Gastroesophageal sphincter (tissue), 4 donors: ENCODE measurements around the gene LPO. TPM values are rescaled to one million over a fixed set of nuclear protein-coding genes. Genes with fewer than 3 reads are reported as not detected.

Experiments used
- ATAC-seq: fragments of 150-250 bp; one replicate; pipeline ENCODE4 v1.9.1; 2016; ENCODE audit warnings: mild to moderate bottlenecking, moderate library complexity
- H3K27ac ChIP-seq, 4 donors: fragments of 200-600 bp; sonication (generic) in 3 of 4; 1 replicate in 3 of 4; 2 replicates in 1 of 4; pipeline ENCODE4 v1.5.1; 2016 to 2019
- H3K27me3 ChIP-seq: fragments of 200-600 bp; sonication (generic); one replicate; pipeline ENCODE4 v1.5.1; 2019
- H3K36me3 ChIP-seq, 2 donors: fragments of 200-600 bp; sonication (generic); one replicate each; pipeline ENCODE4 v1.5.1; 2019; ENCODE audit warnings: control low read depth in 1 of 2
- H3K4me1 ChIP-seq, 3 donors: fragments of 200-600 bp; sonication (generic); 1 replicate in 2 of 3; 2 replicates in 1 of 3; pipeline ENCODE4 v1.5.1; 2016 to 2019; ENCODE audit warnings: control low read depth in 2 of 3
- H3K4me3 ChIP-seq, 2 donors: fragments of 200-600 bp; sonication (generic); one replicate each; pipeline ENCODE4 v1.5.1; 2019; ENCODE audit warnings: mild to moderate bottlenecking in 1 of 2, moderate library complexity in 1 of 2
- H3K9me3 ChIP-seq, 3 donors: fragments of 200-600 bp; sonication (generic); one replicate each; pipeline ENCODE4 v1.5.1; 2017 to 2019; ENCODE audit warnings: control low read depth in 2 of 3
- CTCF ChIP-seq, 4 experiments: fragments of 200-600 bp in 2 of 4; fragments of 450-650 bp in 2 of 4; sonication (generic) in 1 of 4; IDR thresholded peaks; one replicate each; pipeline ENCODE4 v1.5.1; 2017 to 2019; ENCODE audit warnings: antibody characterized with exemption in 4 of 4, mild to moderate bottlenecking in 2 of 4, moderate library complexity in 2 of 4
- EP300 ChIP-seq: sonication (generic); formaldehyde crosslinking; IDR thresholded peaks from one replicate; pipeline ENCODE4 v1.6.1; 2017; ENCODE audit warnings: antibody characterized with exemption, mild to moderate bottlenecking
- POLR2A ChIP-seq, 2 donors: fragments of 450-650 bp; IDR thresholded peaks; one replicate each; pipeline ENCODE4 v1.6.1; 2017; ENCODE audit warnings: antibody characterized with exemption in 2 of 2, mild to moderate bottlenecking in 2 of 2, moderate library complexity in 1 of 2
- POLR2AphosphoS5 ChIP-seq: sonication (generic); formaldehyde crosslinking; IDR thresholded peaks from one replicate; pipeline ENCODE4 v1.6.1; 2017; ENCODE audit warnings: antibody characterized with exemption
- WGBS, 2 donors: methylation state at CpG; one replicate each; pipeline ENCODE4 v1.1.5; 2018; ENCODE audit warnings: low coverage in 1 of 2; 5-methylcytosine and 5-hydroxymethylcytosine counted together
- total RNA-seq, 4 donors: library from RNA; depleted of rRNA; stranded (reverse); fragments of >200 nt; gene quantifications; one replicate each; pipeline ENCODE4 v1.1.0, GENCODE V29; 2016

LPO gene
- total RNA-seq, 4 donors from 2014 or later: 0.15 to 0.77 TPM; not detected in 2

GRCh38 chr17:58195518-58196123, 42.8 kb upstream of the LPO start:
- Histone ChIP-seq H3K27me3 (peaks cover 82% of the 10 kb centered on the region), H3K9me3 (no peaks in the 10 kb centered on the region), H3K4me3 (no peak overlapping the region), H3K27ac (no peak overlapping the region), H3K4me1 (no peaks in the 10 kb centered on the region), H3K36me3 (no peaks in the 10 kb centered on the region)
- WGBS, 2 donors: 75 to 92% methylated on average over 2 to 5 of the region's 5 CpGs
- ATAC-seq: no peak
- TF ChIP-seq POLR2A (IDR thresholded peaks at IDR 0.05) (no peak), EP300 (no peak), POLR2AphosphoS5 (no peak), CTCF (IDR thresholded peaks at IDR 0.05) (no peak)

GRCh38 chr17:58196610-58197009, 41.8 kb upstream of the LPO start:
- Histone ChIP-seq H3K36me3 (no peaks in the 10 kb centered on the region), H3K9me3 (no peaks in the 10 kb centered on the region), H3K27me3 (peaks cover 72% of the 10 kb centered on the region), H3K4me3 (no peak overlapping the region), H3K4me1 (no peaks in the 10 kb centered on the region), H3K27ac (no peak overlapping the region)
- no peak for ATAC-seq
- WGBS, 2 donors: 78 to 79% methylated on average over 5 to 6 of the region's 7 CpGs
- TF ChIP-seq POLR2A (IDR thresholded peaks at IDR 0.05) (no peak), POLR2AphosphoS5 (no peak), EP300 (no peak), CTCF (IDR thresholded peaks at IDR 0.05) (no peak)

GRCh38 chr17:58200024-58200633, 38.3 kb upstream of the LPO start:
- WGBS, 2 donors: 0% methylated on average over 2 of the region's 14 CpGs; no CpG with 5 or more reads in 1 of the 2 donors

GRCh38 chr17:58202859-58203258, 35.5 kb upstream of the LPO start:
- H3K27ac ChIP-seq: no peak overlapping the region
- ATAC-seq: no peak
- H3K4me3 ChIP-seq: no peak overlapping the region
- peaks cover 25% of the 10 kb centered on the region for H3K27me3 ChIP-seq
- no peaks in the 10 kb centered on the region for H3K4me1 ChIP-seq
- no peak for TF ChIP-seq POLR2AphosphoS5
- no peak for TF ChIP-seq POLR2A (IDR thresholded peaks at IDR 0.05)
- no peak for TF ChIP-seq EP300
- TF ChIP-seq CTCF (IDR thresholded peaks at IDR 0.05): no peak
- WGBS, 2 donors: 73 to 80% methylated on average over 1 to 5 of the region's 7 CpGs
- H3K36me3 ChIP-seq: peaks cover 0 to 37% of the 10 kb centered on the region in 2 donors
- H3K9me3 ChIP-seq: no peaks in the 10 kb centered on the region

More at GRCh38 chr17:58200024-58200633, 38.3 kb upstream of the LPO start:
- ATAC-seq: no peak
- TF ChIP-seq POLR2AphosphoS5: no peak
- TF ChIP-seq CTCF (IDR thresholded peaks at IDR 0.05): peak in 1 of 4 experiments; percentile 46
- Histone ChIP-seq H3K36me3 (peaks cover 0 to 11% of the 10 kb centered on the region in 2 donors), H3K4me3 (no peak overlapping the region), H3K27me3 (peaks cover 44% of the 10 kb centered on the region), H3K27ac (no peak overlapping the region), H3K9me3 (no peaks in the 10 kb centered on the region), H3K4me1 (no peaks in the 10 kb centered on the region)

- H3K36me3 ChIP-seq: peaks cover 0 to 56% of the 10 kb centered on the region in 2 donors
- no peak for TF ChIP-seq EP300
- no peak for TF ChIP-seq POLR2AphosphoS5
- no peak for TF ChIP-seq POLR2A (IDR thresholded peaks at IDR 0.05)
- no peak for TF ChIP-seq CTCF (IDR thresholded peaks at IDR 0.05)
- no peak overlapping the region for H3K4me3 ChIP-seq
- peaks cover 6% of the 10 kb centered on the region for H3K27me3 ChIP-seq
- ATAC-seq: no peak
- no peaks in the 10 kb centered on the region for H3K4me1 ChIP-seq
- no peak overlapping the region for H3K27ac ChIP-seq
- no CpG with 5 or more reads among the region's 5 CpGs for WGBS, 2 donors
- H3K9me3 ChIP-seq: no peaks in the 10 kb centered on the region
Measured at GRCh38 chr17:58204796-58205195, 33.6 kb upstream of the LPO start.
